ENCODE measurements around the gene APOBEC3A.
"Not testable (repeated sequence)": the region's sequence is repeated elsewhere in the genome, so short reads cannot be mapped to it uniquely, and the experiment has no call there.

APOBEC3A gene

GRCh38 chr22:38987171-38987895 is 29.9 kb downstream of the APOBEC3A start:
- no peak for DNase-seq (ENCODE audit: low spot score)
- no peak for TF ChIP-seq CTCF (IDR thresholded peaks at IDR 0.05; ENCODE audit: extremely low read depth, missing control alignments)

GRCh38 chr22:38989466-38989865 is 32.1 kb downstream of the APOBEC3A start:
- TF ChIP-seq CTCF (IDR thresholded peaks at IDR 0.05; ENCODE audit: extremely low read depth, missing control alignments) = no peak
- DNase-seq (ENCODE audit: low spot score) = no peak

- DNase-seq (ENCODE audit: low spot score) = not testable (repeated sequence)
Measured at GRCh38 chr22:38992871-38993371, 35.5 kb downstream of the APOBEC3A start.

GRCh38 chr22:38996105-38996504 is 38.7 kb downstream of the APOBEC3A start:
- TF ChIP-seq CTCF (IDR thresholded peaks at IDR 0.05; ENCODE audit: extremely low read depth, missing control alignments) = no peak
- no peak for DNase-seq (ENCODE audit: low spot score)

GRCh38 chr22:38997518-38997917 is 40.1 kb downstream of the APOBEC3A start:
- no peak for TF ChIP-seq CTCF (IDR thresholded peaks at IDR 0.05; ENCODE audit: extremely low read depth, missing control alignments)

GRCh38 chr22:39003165-39003638 is 45.8 kb downstream of the APOBEC3A start:
- peak; percentile 58 for TF ChIP-seq CTCF (IDR thresholded peaks at IDR 0.05; ENCODE audit: extremely low read depth, missing control alignments)
- DNase-seq (ENCODE audit: low spot score) = peak; percentile 79

More at GRCh38 chr22:38997518-38997917, 40.1 kb downstream of the APOBEC3A start:
- no peak for DNase-seq (ENCODE audit: low spot score)

GRCh38 chr22:39007177-39007576 is 49.8 kb downstream of the APOBEC3A start:
- no peak for TF ChIP-seq CTCF (IDR thresholded peaks at IDR 0.05; ENCODE audit: extremely low read depth, missing control alignments)
- DNase-seq (ENCODE audit: low spot score) = no peak

- DNase-seq (ENCODE audit: low spot score) = not testable (repeated sequence)
Measured at GRCh38 chr22:39008271-39008850, 51.0 kb downstream of the APOBEC3A start.
